Choroid plexus epithelial cell (primary cell): ENCODE data around the gene SSH3.

ENCODE experiments used
- DNase-seq: peaks from one replicate; pipeline ENCODE4 v3.0.0-alpha.2; 2010; ENCODE audit warnings: low read depth
- H3K4me3 ChIP-seq: 2 replicates; pipeline ENCODE4 v1.5.1; 2011; ENCODE audit warnings: low read depth, mild to moderate bottlenecking, control low read depth, low read length, moderate library complexity
- CTCF ChIP-seq: conservative IDR thresholded peaks from 2 replicates; pipeline ENCODE4 v1.5.1; 2011; ENCODE audit warnings: low read depth, mild to moderate bottlenecking, control low read depth, inconsistent platforms, low read length, moderate library complexity

The SSH3 gene

GRCh38 chr11:67291481-67292381, 11.6 kb upstream of the SSH3 start:
- DNase-seq: no peak
- TF ChIP-seq CTCF: no peak
- H3K4me3 ChIP-seq: no peak overlapping the region

- DNase-seq: no peak
- no peak overlapping the region for H3K4me3 ChIP-seq
- TF ChIP-seq CTCF: no peak
Measured at GRCh38 chr11:67292671-67293070, 10.7 kb upstream of the SSH3 start.

GRCh38 chr11:67293090-67293489, 10.2 kb upstream of the SSH3 start:
- H3K4me3 ChIP-seq: no peak overlapping the region
- peak; percentile 66 for DNase-seq
- TF ChIP-seq CTCF: no peak

GRCh38 chr11:67295846-67296245, 7.5 kb upstream of the SSH3 start:
- no peak for TF ChIP-seq CTCF
- DNase-seq: no peak
- no peak overlapping the region for H3K4me3 ChIP-seq

GRCh38 chr11:67298786-67299185, 4.5 kb upstream of the SSH3 start:
- no peak for DNase-seq
- TF ChIP-seq CTCF: no peak
- H3K4me3 ChIP-seq: no peak overlapping the region

GRCh38 chr11:67299471-67300191, 3.7 kb upstream of the SSH3 start:
- no peak for DNase-seq
- TF ChIP-seq CTCF: no peak
- no peak overlapping the region for H3K4me3 ChIP-seq
